Ovary (tissue), 9 donors: ENCODE results near the gene SLC1A1. TPM values are rescaled to one million over a fixed set of nuclear protein-coding genes. Genes with fewer than 3 reads are reported as not detected.

Experiments used
- DNase-seq, 5 donors: peaks; one replicate each; pipeline ENCODE4 v3.0.0-alpha.2; 2019 to 2020
- H3K27ac ChIP-seq, 2 donors: fragments of 200-600 bp; one replicate each; pipeline versions ENCODE4 v1.5.1 to v1.8.0; 2019 to 2022
- H3K27me3 ChIP-seq: fragments of 200-600 bp; one replicate; pipeline ENCODE4 v1.8.0; 2022
- H3K36me3 ChIP-seq: fragments of 200-600 bp; sonication (generic); one replicate; pipeline ENCODE4 v1.5.1; 2019
- H3K4me1 ChIP-seq: one replicate; pipeline ENCODE4 v1.8.1; 2013; ENCODE audit warnings: mild to moderate bottlenecking, moderate library complexity; ENCODE audit not compliant: insufficient read depth
- H3K4me3 ChIP-seq: fragments of 200-600 bp; sonication (generic); one replicate; pipeline ENCODE4 v1.5.1; 2017
- H3K9me3 ChIP-seq, 2 donors: fragments of 200-600 bp in 1 of 2; sonication (generic) in 1 of 2; one replicate each; pipeline versions ENCODE4 v1.5.1 to v1.8.1; 2013 to 2019; ENCODE audit warnings: mild to moderate bottlenecking in 1 of 2, moderate library complexity in 1 of 2
- CTCF ChIP-seq, 3 donors: fragments of 450-650 bp in 2 of 3; fragments of 200-600 bp in 1 of 3; IDR thresholded peaks; one replicate each; pipeline versions ENCODE4 v1.5.1 to v1.8.0; 2016 to 2022; ENCODE audit warnings: antibody characterized with exemption in 3 of 3, mild to moderate bottlenecking in 1 of 3
- EP300 ChIP-seq: sonication (generic); formaldehyde crosslinking; IDR thresholded peaks from one replicate; pipeline ENCODE4 v1.6.1; 2017; ENCODE audit warnings: antibody characterized with exemption
- POLR2A ChIP-seq: fragments of 450-650 bp; IDR thresholded peaks from one replicate; pipeline ENCODE4 v1.6.1; 2017; ENCODE audit warnings: antibody characterized with exemption, mild to moderate bottlenecking, moderate library complexity
- WGBS, 3 donors: extraction: QIAGEN DNeasy Blood & Tissue Kit in 1 of 3; methylation state at CpG; one replicate each; pipeline versions ENCODE4 v1.1.5 to v1.1.7; 2013 to 2017; 5-methylcytosine and 5-hydroxymethylcytosine counted together
- intact Hi-C, 4 donors: fragments of 100-400 bp; cut with DNase I; formaldehyde crosslinking; loops; one replicate each; pipeline versions ENCODE4 v1.11.0 to v1.15.1; 2022 to 2023
- polyA plus RNA-seq, 2 donors: library from polyadenylated mRNA; stranded (reverse); fragments of 200-250 nt in 1 of 2; fragments of 350-450 nt in 1 of 2; fragmentation: Illumina TruSeq in 1 of 2; extraction: RNeasy Lipid Tissue Mini Kit (QIAGEN cat#74804) in 1 of 2; gene quantifications; one replicate each; pipeline ENCODE4 v1.2.3, GENCODE V29; 2013 to 2014
- total RNA-seq, 7 donors: library from RNA; depleted of rRNA in 2 of 7; stranded (reverse); fragments of >200 nt in 2 of 7; fragmentation: NEBNext Ultra II Directional in 3 of 7; extraction: Animal tissue kit (Norgen Biotek cat#: 25700) in 3 of 7; gene quantifications; one replicate each; pipeline versions ENCODE4 v1.1.0 to v1.2.4, GENCODE V29; 2016 to 2023
- donor health status: DM: no; HTN: no; CAD: no; lungs with moderate emphysema.
- donor health status: DM: no; HTN: no; CAD: no.
- donor health status: Bipolar disorder and iron deficiency.
- donor health status: DM: yes; HTN: yes; CAD: no.
- donor health status: DM: no; HTN: no; CAD: no.
- donor health status: DM: yes; HTN: yes; CAD: no.

Gene SLC1A1
- total and polyA plus RNA-seq, 9 donors, result 0.76 to 3.1 (median 1.6) TPM

GRCh38 chr9:4573634-4574389, 83.5 kb downstream of the SLC1A1 start:
- DNase-seq, result no peak
- WGBS, 3 donors, result 70 to 73% (median 72%) methylated on average over 5 of the region's 5 CpGs
- Histone ChIP-seq H3K36me3 (no peaks in the 10 kb centered on the region), H3K9me3 (no peaks in the 10 kb centered on the region), H3K27me3 (no peaks in the 10 kb centered on the region), H3K4me1 (no peaks in the 10 kb centered on the region), H3K27ac (no peak overlapping the region), H3K4me3 (no peak overlapping the region)
- TF ChIP-seq EP300, result no peak
- no peak for TF ChIP-seq CTCF (IDR thresholded peaks at IDR 0.05)
- no peak for TF ChIP-seq POLR2A
- intact Hi-C loops, result no loop called here

- DNase-seq, result no peak
- WGBS, 3 donors, result 94 to 97% (median 96%) methylated on average over 7 of the region's 7 CpGs
- Histone ChIP-seq H3K36me3 (no peaks in the 10 kb centered on the region), H3K4me1 (no peaks in the 10 kb centered on the region), H3K9me3 (no peaks in the 10 kb centered on the region), H3K4me3 (no peak overlapping the region), H3K27me3 (no peaks in the 10 kb centered on the region), H3K27ac (no peak overlapping the region)
- TF ChIP-seq EP300 (no peak), POLR2A (no peak), CTCF (IDR thresholded peaks at IDR 0.05) (no peak)
- intact Hi-C loops, result no loop called here
Measured at GRCh38 chr9:4574657-4575243, 84.5 kb downstream of the SLC1A1 start.

- TF ChIP-seq POLR2A (no peak), CTCF (IDR thresholded peaks at IDR 0.05) (no peak), EP300 (no peak)
- Histone ChIP-seq H3K36me3 (no peaks in the 10 kb centered on the region), H3K4me3 (no peak overlapping the region), H3K27me3 (no peaks in the 10 kb centered on the region), H3K9me3 (no peaks in the 10 kb centered on the region), H3K27ac (no peak overlapping the region), H3K4me1 (no peaks in the 10 kb centered on the region)
- 86 to 91% (median 87%) methylated on average over 8 of the region's 8 CpGs for WGBS, 3 donors
- DNase-seq, result no peak
- intact Hi-C loops, result no loop called here
Measured at GRCh38 chr9:4575997-4576396, 85.7 kb downstream of the SLC1A1 start.

GRCh38 chr9:4576448-4576847, 86.2 kb downstream of the SLC1A1 start:
- 96 to 98% (median 97%) methylated on average over 8 of the region's 8 CpGs for WGBS, 3 donors
- Histone ChIP-seq H3K27me3 (no peaks in the 10 kb centered on the region), H3K27ac (no peak overlapping the region), H3K4me1 (no peaks in the 10 kb centered on the region), H3K9me3 (no peaks in the 10 kb centered on the region), H3K36me3 (no peaks in the 10 kb centered on the region), H3K4me3 (no peak overlapping the region)
- DNase-seq, result no peak
- intact Hi-C loops, result no loop called here
- TF ChIP-seq EP300 (no peak), CTCF (IDR thresholded peaks at IDR 0.05) (no peak)
